SH-SY5Y (cell line): Measurements from ENCODE around the gene CLDN18.

Experiments used
- GATA2 ChIP-seq: IDR thresholded peaks from 2 replicates; pipeline ENCODE4 v1.6.1; 2011; ENCODE audit warnings: mild to moderate bottlenecking, low read depth, low read length
- GATA3 ChIP-seq: IDR thresholded peaks from 2 replicates; pipeline ENCODE4 v1.6.1; 2011; ENCODE audit warnings: low read depth, mild to moderate bottlenecking, low read length, moderate library complexity

DNA sequence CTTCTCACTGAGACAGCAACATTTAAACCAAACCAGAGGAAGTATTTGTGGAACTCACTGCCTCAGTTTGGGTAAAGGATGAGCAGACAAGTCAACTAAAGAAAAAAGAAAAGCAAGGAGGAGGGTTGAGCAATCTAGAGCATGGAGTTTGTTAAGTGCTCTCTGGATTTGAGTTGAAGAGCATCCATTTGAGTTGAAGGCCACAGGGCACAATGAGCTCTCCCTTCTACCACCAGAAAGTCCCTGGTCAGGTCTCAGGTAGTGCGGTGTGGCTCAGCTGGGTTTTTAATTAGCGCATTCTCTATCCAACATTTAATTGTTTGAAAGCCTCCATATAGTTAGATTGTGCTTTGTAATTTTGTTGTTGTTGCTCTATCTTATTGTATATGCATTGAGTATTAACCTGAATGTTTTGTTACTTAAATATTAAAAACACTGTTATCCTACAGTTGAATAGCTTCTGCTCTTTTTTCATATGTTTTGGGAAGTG is 23.3 kb downstream of the CLDN18 start:
- TF ChIP-seq GATA2 (no peak), GATA3 (no peak)
